ENCODE measurements around the gene SHQ1. TPM values are rescaled to one million over a fixed set of nuclear protein-coding genes. Genes with fewer than 3 reads are reported as not detected.

SHQ1 gene
- total RNA-seq, 1 experiment from 2014 or later, result 32.5 TPM

DNA sequence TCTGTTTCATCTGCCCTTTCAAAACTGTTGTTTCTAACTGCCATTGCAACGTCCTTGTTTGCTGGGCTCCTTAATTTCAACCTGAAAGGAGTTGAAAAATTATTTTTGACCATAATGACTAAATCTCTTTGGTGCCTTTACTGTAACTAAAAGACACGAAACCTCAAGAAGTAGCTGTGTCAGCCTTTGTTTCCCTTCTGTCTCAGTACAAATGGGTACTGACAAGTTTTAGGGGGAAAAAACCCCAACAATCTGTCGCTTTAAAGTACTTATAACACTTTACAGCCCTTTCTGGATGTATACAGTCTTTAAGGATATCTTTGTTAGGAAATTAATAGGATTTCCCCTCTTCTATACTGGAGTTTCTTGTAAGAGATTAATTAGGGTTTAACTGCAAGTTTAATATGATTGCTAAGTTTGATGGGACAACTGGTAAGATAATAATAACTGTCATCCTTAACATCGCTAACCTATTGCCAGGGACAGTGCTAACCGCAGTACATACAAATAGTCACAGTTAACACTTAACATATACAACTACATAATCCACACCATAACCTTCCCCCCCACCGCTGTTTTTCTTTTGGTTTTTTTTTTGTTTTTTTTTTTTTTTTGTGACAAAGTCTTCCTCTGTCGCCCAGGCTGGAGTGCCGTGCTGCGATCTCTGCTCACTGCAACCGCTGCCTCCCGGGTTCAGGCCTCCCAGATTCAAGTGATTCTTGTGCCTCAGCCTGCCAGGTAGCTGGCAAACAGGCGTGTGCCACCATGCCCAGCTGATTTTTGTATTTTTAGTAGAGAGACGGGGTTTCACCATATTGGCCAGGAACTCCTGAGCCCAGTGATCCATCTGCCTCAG, 41.3 kb upstream of the SHQ1 start:
- Mint-ChIP-seq H3K36me3 (ENCODE audit: insufficient read depth in 1 of 3, low read depth in 3 of 3) (no peaks in the 10 kb centered on the region; a peak in 1 of 7 replicates), H3K27ac (no peak overlapping the region), H3K4me1 (peaks cover 31 to 41% of the 10 kb centered on the region in 2 experiments), H3K27me3 (ENCODE audit: low read depth) (peaks cover 75% of the 10 kb centered on the region), H3K4me3 (peak overlapping the region in 1 of 2 experiments; percentile 82; a peak in 3 of 5 replicates), H3K9me3 (no peaks in the 10 kb centered on the region)
- H2BK20ac ChIP-seq (ENCODE audit: low read depth, low read length, poor library complexity, severe bottlenecking), result no peak overlapping the region
- no peak overlapping the region for H2BK15ac ChIP-seq (ENCODE audit: low read depth, low read length)
- no peaks in the 10 kb centered on the region for H4K20me1 ChIP-seq (ENCODE audit: control insufficient read depth, insufficient read depth, insufficient read length)
- peaks cover 4% of the 10 kb centered on the region; the same call in 1 of the 2 replicates for H3K4me1 ChIP-seq (ENCODE audit: insufficient read depth, low read length)
- no peak overlapping the region for H3T11ph ChIP-seq (ENCODE audit: low read length)
- no peak overlapping the region for H3K9ac ChIP-seq (ENCODE audit: extremely low read depth, insufficient read length, low read length)
- 100% methylated on average over 1 of the region's 13 CpGs for WGBS (ENCODE audit: extremely low coverage, insufficient read length, low lambda C conversion rate)
- no peak overlapping the region for H3K56ac ChIP-seq (ENCODE audit: insufficient read length, low read depth, low read length)
- peaks cover 6% of the 10 kb centered on the region for H3K23me2 ChIP-seq (ENCODE audit: insufficient read length, low read depth, low read length, poor library complexity, severe bottlenecking)
- no peak overlapping the region for H4K8ac ChIP-seq (replicated peaks; ENCODE audit: insufficient read length, low read depth, low read length)
- no peak overlapping the region for H4K91ac ChIP-seq (ENCODE audit: insufficient read length, low read depth, low read length)
- peak overlapping the region; percentile 80 for H3K4me2 ChIP-seq (ENCODE audit: insufficient read depth, insufficient read length, low read length)
- TF ChIP-seq, protein P1, sequence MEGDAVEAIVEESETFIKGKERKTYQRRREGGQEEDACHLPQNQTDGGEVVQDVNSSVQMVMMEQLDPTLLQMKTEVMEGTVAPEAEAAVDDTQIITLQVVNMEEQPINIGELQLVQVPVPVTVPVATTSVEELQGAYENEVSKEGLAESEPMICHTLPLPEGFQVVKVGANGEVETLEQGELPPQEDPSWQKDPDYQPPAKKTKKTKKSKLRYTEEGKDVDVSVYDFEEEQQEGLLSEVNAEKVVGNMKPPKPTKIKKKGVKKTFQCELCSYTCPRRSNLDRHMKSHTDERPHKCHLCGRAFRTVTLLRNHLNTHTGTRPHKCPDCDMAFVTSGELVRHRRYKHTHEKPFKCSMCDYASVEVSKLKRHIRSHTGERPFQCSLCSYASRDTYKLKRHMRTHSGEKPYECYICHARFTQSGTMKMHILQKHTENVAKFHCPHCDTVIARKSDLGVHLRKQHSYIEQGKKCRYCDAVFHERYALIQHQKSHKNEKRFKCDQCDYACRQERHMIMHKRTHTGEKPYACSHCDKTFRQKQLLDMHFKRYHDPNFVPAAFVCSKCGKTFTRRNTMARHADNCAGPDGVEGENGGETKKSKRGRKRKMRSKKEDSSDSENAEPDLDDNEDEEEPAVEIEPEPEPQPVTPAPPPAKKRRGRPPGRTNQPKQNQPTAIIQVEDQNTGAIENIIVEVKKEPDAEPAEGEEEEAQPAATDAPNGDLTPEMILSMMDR (conservative IDR thresholded peaks at IDR 0.05), result no peak
- no peak overlapping the region for H2AK5ac ChIP-seq (ENCODE audit: insufficient read length, low read length)
- H3K27me3 ChIP-seq (ENCODE audit: insufficient read depth, low read length), result peaks cover 4% of the 10 kb centered on the region; the same call in 1 of the 2 replicates
- H2BK120ac ChIP-seq (ENCODE audit: low read depth, low read length, poor library complexity, severe bottlenecking), result no peak overlapping the region
- no peak for DNase-seq
- H3K27ac ChIP-seq (ENCODE audit: insufficient read length, low read depth, low read length), result no peak overlapping the region
- H4K5ac ChIP-seq (ENCODE audit: insufficient read length, low read depth, low read length), result no peak overlapping the region
- H3K4ac ChIP-seq (ENCODE audit: low read depth, low read length), result no peak overlapping the region
- H3K79me2 ChIP-seq (ENCODE audit: insufficient read depth, low read length), result no peaks in the 10 kb centered on the region
- no peaks in the 10 kb centered on the region for H3K79me1 ChIP-seq (ENCODE audit: insufficient read depth, low read depth, low read length, poor library complexity, severe bottlenecking)
- H2AFZ ChIP-seq (ENCODE audit: low read length), result no peak overlapping the region
- H2BK5ac ChIP-seq (ENCODE audit: insufficient read length, low read length), result no peak overlapping the region
- H2BK12ac ChIP-seq (ENCODE audit: insufficient read length, low read depth, low read length), result no peak overlapping the region
- no peaks in the 10 kb centered on the region for H3K9me3 ChIP-seq (ENCODE audit: control insufficient read depth, low read depth, low read length)
- H3K14ac ChIP-seq (ENCODE audit: insufficient read depth, low read length), result no peak overlapping the region
- H3K23ac ChIP-seq (ENCODE audit: insufficient read length, low read depth, low read length), result no peak overlapping the region
- H3K18ac ChIP-seq (ENCODE audit: insufficient read length, low read depth, low read length), result no peak overlapping the region
